HepG2 (cell line): Measurements from ENCODE around the gene RSKR. TPM values are rescaled to one million over a fixed set of nuclear protein-coding genes. Genes with fewer than 3 reads are reported as not detected.

ENCODE experiments used
- ARID3A ChIP-seq: IDR thresholded peaks from 2 replicates; pipeline ENCODE4 v1.6.1; 2012; ENCODE audit warnings: low read depth, low read length, improper control_type of control experiment
- CERS6 ChIP-seq: sonication (generic); formaldehyde crosslinking; IDR thresholded peaks from 2 replicates; pipeline ENCODE4 v1.5.0; 2020; ENCODE audit warnings: missing genetic modification reagents
- DRAP1 ChIP-seq: IDR thresholded peaks from 2 replicates; pipeline ENCODE4 v1.6.1; 2016; ENCODE audit warnings: missing genetic modification reagents, missing compliant biosample characterization
- HCFC1 ChIP-seq: fragments of 150-350 bp; IDR thresholded peaks from 2 replicates; pipeline ENCODE4 v1.6.1; 2014; ENCODE audit warnings: low read depth, low read length
- HDAC1 ChIP-seq: sonication (generic); formaldehyde crosslinking; IDR thresholded peaks from 2 replicates; pipeline ENCODE4 v1.5.1; 2020; ENCODE audit warnings: mild to moderate bottlenecking, missing genetic modification reagents
- IRF2 ChIP-seq: IDR thresholded peaks from 2 replicates; pipeline ENCODE4 v1.6.1; 2018; ENCODE audit warnings: missing genetic modification reagents, missing compliant biosample characterization
- JARID2 ChIP-seq: sonication (generic); formaldehyde crosslinking; IDR thresholded peaks from 2 replicates; pipeline ENCODE4 v1.8.1; 2023; ENCODE audit warnings: missing genetic modification reagents, inconsistent platforms; ENCODE audit not compliant: insufficient replicate concordance
- MEIS1 ChIP-seq: sonication (generic); formaldehyde crosslinking; IDR thresholded peaks from 2 replicates; pipeline ENCODE4 v1.9.0; 2021; ENCODE audit warnings: mild to moderate bottlenecking, missing genetic modification reagents, moderate library complexity, borderline replicate concordance
- MLX ChIP-seq: IDR thresholded peaks from 2 replicates; pipeline ENCODE4 v1.6.1; 2016
- MTF1 ChIP-seq: sonication (generic); formaldehyde crosslinking; IDR thresholded peaks from 2 replicates; pipeline ENCODE4 v1.5.0; 2020; ENCODE audit warnings: missing genetic modification reagents
- THAP11 ChIP-seq: IDR thresholded peaks from 2 replicates; pipeline ENCODE4 v1.6.1; 2016; ENCODE audit warnings: missing biosample characterization, missing genetic modification reagents
- U2AF1 ChIP-seq: fragments of 200-400 bp; formaldehyde crosslinking; optimal IDR thresholded peaks from 2 replicates; pipeline ENCODE3; 2017; ENCODE audit warnings: mild to moderate bottlenecking, low read depth, low read length
- ZBTB39 ChIP-seq: sonication (generic); formaldehyde crosslinking; IDR thresholded peaks from 2 replicates; pipeline ENCODE4 v1.5.0; 2020; ENCODE audit warnings: missing genetic modification reagents
- ZC3H13 ChIP-seq: sonication (generic); formaldehyde crosslinking; IDR thresholded peaks from 2 replicates; pipeline ENCODE4 v1.8.1; 2023; ENCODE audit warnings: mild to moderate bottlenecking, missing genetic modification reagents, moderate library complexity
- ZFP36 ChIP-seq: fragments of 150-350 bp; IDR thresholded peaks from 2 replicates; pipeline ENCODE4 v1.6.1; 2018; ENCODE audit warnings: borderline replicate concordance, low read length, low read depth; ENCODE audit not compliant: partially characterized antibody
- ZNF180 ChIP-seq: sonication (generic); formaldehyde crosslinking; IDR thresholded peaks from 2 replicates; pipeline ENCODE4 v1.4.0; 2020; ENCODE audit warnings: low read depth, missing genetic modification reagents, borderline replicate concordance
- ZNF343 ChIP-seq: sonication (generic); formaldehyde crosslinking; IDR thresholded peaks from 2 replicates; pipeline ENCODE4 v1.4.0; 2020; ENCODE audit warnings: mild to moderate bottlenecking, missing genetic modification reagents
- ZNF362 ChIP-seq: sonication (generic); formaldehyde crosslinking; IDR thresholded peaks from 2 replicates; pipeline ENCODE4 v1.4.0; 2020; ENCODE audit warnings: missing genetic modification reagents, mild to moderate bottlenecking, borderline replicate concordance
- ZNF484 ChIP-seq: sonication (generic); formaldehyde crosslinking; IDR thresholded peaks from 2 replicates; pipeline ENCODE4 v1.5.1; 2020; ENCODE audit warnings: mild to moderate bottlenecking, low read depth, missing genetic modification reagents, borderline replicate concordance
- ZNF7 ChIP-seq: IDR thresholded peaks from 2 replicates; pipeline ENCODE4 v1.6.1; 2016; ENCODE audit warnings: missing biosample characterization, missing genetic modification reagents
- ZNF773 ChIP-seq: sonication (generic); formaldehyde crosslinking; IDR thresholded peaks from 2 replicates; pipeline ENCODE4 v1.4.0; 2020; ENCODE audit warnings: missing genetic modification reagents, borderline replicate concordance
- ZNF790 ChIP-seq: sonication (generic); formaldehyde crosslinking; IDR thresholded peaks from 2 replicates; pipeline ENCODE4 v1.8.0; 2022; ENCODE audit warnings: missing genetic modification reagents, mild to moderate bottlenecking, borderline replicate concordance
- polyA plus RNA-seq, 8 experiments: library from polyadenylated mRNA; depleted of rRNA in 3 of 8; stranded (reverse) in 7 of 8; unstranded in 1 of 8; fragments of >200 nt; fragmentation: Illumina TruSeq in 4 of 8; extraction: Trizol in 4 of 8; gene quantifications; 2 replicates each; pipeline versions ENCODE4 v1.2.1 to v1.2.3, GENCODE V29; 2011 to 2016; ENCODE audit warnings: low read depth in 4 of 8, missing spikeins in 1 of 8, mixed read lengths in 1 of 8; ENCODE audit not compliant: insufficient read depth in 1 of 8
- total RNA-seq, 5 experiments: library from RNA; depleted of rRNA; stranded (reverse); fragments of >200 nt; fragmentation: Illumina TruSeq; extraction: Trizol; gene quantifications; 2 replicates each; pipeline ENCODE4 v1.2.3, GENCODE V29; 2016; ENCODE audit warnings: low read depth in 1 of 5

Gene RSKR
- total and polyA plus RNA-seq, 2 of the 13 experiments (the other 11 are each of a cell fraction or from before 2014, with no cell fraction given): 5.0 to 10.4 TPM

- TF ChIP-seq ZC3H13 (CRISPR knock-in tag) (peak; percentile 58; the same call in 1 of the 2 replicates), ZBTB39 (CRISPR knock-in tag) (no peak), MLX (CRISPR knock-in tag) (peak; percentile 95), HCFC1 (no peak), MEIS1 (CRISPR knock-in tag) (no peak), U2AF1 (no peak), DRAP1 (CRISPR knock-in tag) (peak; percentile 96), ZNF484 (no peak), MTF1 (no peak), ZFP36 (no peak), ZNF343 (CRISPR knock-in tag) (no peak), ZNF180 (no peak), THAP11 (peak; percentile 39; the same call in 1 of the 2 replicates), HDAC1 (CRISPR knock-in tag) (no peak), ZNF7 (peak; percentile 53; the same call in 1 of the 2 replicates), IRF2 (CRISPR knock-in tag) (no peak), ZNF790 (no peak), ARID3A (no peak), ZNF773 (no peak), CERS6 (CRISPR knock-in tag) (no peak), ZNF362 (no peak), JARID2 (no peak)
Measured at GRCh38 chr17:28576758-28577465, 37.1 kb downstream of the RSKR start, which contains the start of gene ALDOC (continued).
